GM19463 (cell line): ENCODE data around the gene ZNF213.

Source experiments
- ATAC-seq: cut with Tn5 transposase; IDR thresholded peaks from one replicate; pipeline ENCODE4 v1.9.1; 2021; ENCODE audit warnings: mild to moderate bottlenecking, moderate library complexity; ENCODE audit not compliant: unreplicated experiment

ZNF213 gene

DNA sequence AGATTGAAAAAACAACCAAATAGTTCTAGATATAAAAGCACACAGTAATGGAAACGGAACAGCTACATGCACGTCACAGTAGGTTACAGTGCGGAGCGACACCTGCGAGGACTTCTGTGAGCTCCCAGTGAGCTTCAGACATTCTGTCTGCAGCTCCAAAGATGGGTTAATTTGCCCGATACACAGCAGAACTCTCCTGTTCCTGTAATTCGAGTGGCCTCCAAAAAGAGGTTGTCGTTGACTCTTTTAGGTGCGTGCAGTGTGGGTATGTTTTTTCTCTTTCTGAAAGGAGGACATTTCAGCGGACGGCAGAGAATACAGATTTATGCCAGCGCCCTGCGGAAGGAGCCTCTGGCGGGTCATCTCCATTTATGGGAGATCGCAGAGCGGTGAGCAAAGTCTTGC lies 56.1 kb downstream of the ZNF213 start:
- no peak for ATAC-seq
